Neural progenitor cell (in vitro differentiated cells): ENCODE data around the gene TPD52L2. TPM values are rescaled to one million over a fixed set of nuclear protein-coding genes. Genes with fewer than 3 reads are reported as not detected.

Experiments used
- DNase-seq: peaks from one replicate; pipeline ENCODE4 v3.0.0-alpha.2; 2016; ENCODE audit warnings: low spot score
- H2AFZ ChIP-seq: fragments of 200-600 bp; sonication (generic); replicated peaks from 2 replicates; pipeline ENCODE4 v1.6.1; 2016; ENCODE audit warnings: antibody characterized with exemption
- H3F3A ChIP-seq: fragments of 200-600 bp; sonication (generic); 2 replicates; pipeline ENCODE4 v1.6.1; 2016; ENCODE audit warnings: antibody characterized with exemption, low read depth
- H3K27ac ChIP-seq: fragments of 200-600 bp; sonication (generic); 2 replicates; pipeline ENCODE4 v1.5.1; 2016; ENCODE audit warnings: mild to moderate bottlenecking
- H3K27me3 ChIP-seq: fragments of 200-600 bp; sonication (generic); 2 replicates; pipeline ENCODE4 v1.6.1; 2016; ENCODE audit warnings: mild to moderate bottlenecking, moderate library complexity
- H3K36me3 ChIP-seq: fragments of 200-600 bp; sonication (generic); 2 replicates; pipeline ENCODE4 v1.5.1; 2016
- H3K4me1 ChIP-seq: fragments of 200-600 bp; sonication (generic); 2 replicates; pipeline ENCODE4 v1.6.1; 2016; ENCODE audit warnings: mixed run types
- H3K4me2 ChIP-seq: fragments of 200-600 bp; sonication (generic); 2 replicates; pipeline ENCODE4 v1.6.1; 2016
- H3K4me3 ChIP-seq: fragments of 200-600 bp; sonication (generic); 2 replicates; pipeline ENCODE4 v1.5.1; 2016
- H3K79me2 ChIP-seq: fragments of 200-600 bp; sonication (generic); 2 replicates; pipeline ENCODE4 v1.6.1; 2016; ENCODE audit warnings: low read depth
- H3K9ac ChIP-seq: fragments of 200-600 bp; sonication (generic); 2 replicates; pipeline ENCODE4 v1.6.1; 2016
- H3K9me3 ChIP-seq: fragments of 200-600 bp; sonication (generic); 2 replicates; pipeline ENCODE4 v1.5.1; 2016; ENCODE audit warnings: low read depth
- H4K20me1 ChIP-seq: fragments of 200-600 bp; sonication (generic); 2 replicates; pipeline ENCODE4 v1.6.1; 2016; ENCODE audit warnings: low read depth
- H3K27ac Mint-ChIP-seq: 3 replicates; pipeline ENCODE4 v1.8.0; 2021; ENCODE audit warnings: mixed read lengths
- H3K27me3 Mint-ChIP-seq: 2 replicates; pipeline ENCODE4 v1.8.0; 2022; ENCODE audit warnings: low read depth, mild to moderate bottlenecking, inconsistent platforms, moderate library complexity, mixed read lengths; ENCODE audit not compliant: insufficient read depth
- H3K36me3 Mint-ChIP-seq: 3 replicates; pipeline ENCODE4 v1.8.0; 2021; ENCODE audit warnings: mixed read lengths
- H3K4me1 Mint-ChIP-seq: 3 replicates; pipeline ENCODE4 v1.8.0; 2021; ENCODE audit warnings: mixed read lengths
- H3K4me3 Mint-ChIP-seq: 3 replicates; pipeline ENCODE4 v1.8.0; 2021; ENCODE audit warnings: mild to moderate bottlenecking, moderate library complexity, mixed read lengths
- H3K9me3 Mint-ChIP-seq: 3 replicates; pipeline ENCODE4 v1.8.0; 2020; ENCODE audit warnings: mixed read lengths
- EZH2 ChIP-seq: fragments of 200-600 bp; sonication (generic); IDR thresholded peaks from 2 replicates; pipeline ENCODE4 v1.6.1; 2017; ENCODE audit warnings: antibody characterized with exemption, mild to moderate bottlenecking, moderate library complexity
- EZH2phosphoT487 ChIP-seq: fragments of 200-600 bp; sonication (generic); IDR thresholded peaks from 2 replicates; pipeline ENCODE4 v1.6.1; 2017; ENCODE audit warnings: antibody characterized with exemption
- total RNA-seq: library from RNA; depleted of rRNA; stranded (reverse); fragments of >200 nt; gene quantifications from 2 replicates; pipeline ENCODE4 v1.2.3, GENCODE V29; 2015; ENCODE audit warnings: low replicate concordance
- TF ChIP-seq, protein P1 (sequence below): fragments of 200-600 bp; sonication (generic); IDR thresholded peaks from 2 replicates; pipeline ENCODE4 v1.5.1; 2017; ENCODE audit warnings: antibody characterized with exemption, mild to moderate bottlenecking

The TPD52L2 gene
- 66.6 and 80.1 TPM in 2 replicates for total RNA-seq

DNA sequence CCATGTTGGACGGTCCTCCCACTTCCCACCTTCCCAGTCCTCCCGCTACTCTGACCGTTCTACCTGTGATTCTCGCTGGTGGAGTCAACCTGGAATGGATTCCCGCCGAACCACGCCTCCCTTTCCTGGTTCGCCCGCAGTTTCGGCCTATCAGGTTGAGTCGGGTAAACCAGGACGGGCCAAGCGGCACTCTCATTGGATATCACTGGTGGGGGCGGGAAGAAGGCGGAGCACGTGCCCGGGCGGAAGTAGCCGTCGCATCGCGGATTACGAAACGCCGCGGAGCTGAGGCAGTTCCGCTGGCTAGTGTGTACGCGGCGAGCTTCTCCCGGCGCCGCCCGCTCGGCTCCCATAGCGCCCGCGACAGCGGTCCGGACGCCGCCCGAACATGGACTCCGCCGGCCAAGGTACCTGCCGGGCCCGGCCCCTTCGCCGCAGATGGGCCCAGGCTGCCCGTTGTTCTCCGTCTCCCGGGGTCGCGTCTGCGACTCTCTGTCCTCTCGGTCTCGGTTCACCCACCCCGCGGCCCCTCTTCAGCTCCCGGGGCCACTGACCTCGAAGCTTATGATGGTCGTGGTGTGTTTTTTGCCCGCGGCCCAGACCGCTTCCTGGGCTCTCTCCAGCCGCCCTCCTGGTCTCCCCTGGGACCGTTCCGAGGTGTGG lies at the start of gene TPD52L2:
TPD52L2 (plus strand) TSS at position 293 of the 663 bp plus-strand sequence; CDS start at position 389, 96 bp downstream.
- Histone ChIP-seq H3K79me2 (peaks cover 37% of the 10 kb centered on the region), H3K9me3 (no peaks in the 10 kb centered on the region), H3K9ac (peak within 1 kb of the TSS; percentile 80), H3K27me3 (no peaks in the 10 kb centered on the region), H3K4me3 (peak within 1 kb of the TSS; percentile 79), H2AFZ (peak within 1 kb of the TSS; percentile 64), H3K27ac (peak within 1 kb of the TSS; percentile 57), H3K36me3 (no peaks in the 10 kb centered on the region), H3K4me1 (peaks cover 6% of the 10 kb centered on the region), H3K4me2 (peak within 1 kb of the TSS; percentile 92), H4K20me1 (no peaks in the 10 kb centered on the region), H3F3A (peaks cover 17% of the 10 kb centered on the region)
- Mint-ChIP-seq H3K4me3 (peak within 1 kb of the TSS; percentile 98), H3K27me3 (no peaks in the 10 kb centered on the region), H3K9me3 (no peaks in the 10 kb centered on the region), H3K36me3 (peaks cover 12% of the 10 kb centered on the region), H3K27ac (peak within 1 kb of the TSS; percentile 76), H3K4me1 (peaks cover 14% of the 10 kb centered on the region)
- no peak for TF ChIP-seq EZH2phosphoT487
- TF ChIP-seq, protein P1, sequence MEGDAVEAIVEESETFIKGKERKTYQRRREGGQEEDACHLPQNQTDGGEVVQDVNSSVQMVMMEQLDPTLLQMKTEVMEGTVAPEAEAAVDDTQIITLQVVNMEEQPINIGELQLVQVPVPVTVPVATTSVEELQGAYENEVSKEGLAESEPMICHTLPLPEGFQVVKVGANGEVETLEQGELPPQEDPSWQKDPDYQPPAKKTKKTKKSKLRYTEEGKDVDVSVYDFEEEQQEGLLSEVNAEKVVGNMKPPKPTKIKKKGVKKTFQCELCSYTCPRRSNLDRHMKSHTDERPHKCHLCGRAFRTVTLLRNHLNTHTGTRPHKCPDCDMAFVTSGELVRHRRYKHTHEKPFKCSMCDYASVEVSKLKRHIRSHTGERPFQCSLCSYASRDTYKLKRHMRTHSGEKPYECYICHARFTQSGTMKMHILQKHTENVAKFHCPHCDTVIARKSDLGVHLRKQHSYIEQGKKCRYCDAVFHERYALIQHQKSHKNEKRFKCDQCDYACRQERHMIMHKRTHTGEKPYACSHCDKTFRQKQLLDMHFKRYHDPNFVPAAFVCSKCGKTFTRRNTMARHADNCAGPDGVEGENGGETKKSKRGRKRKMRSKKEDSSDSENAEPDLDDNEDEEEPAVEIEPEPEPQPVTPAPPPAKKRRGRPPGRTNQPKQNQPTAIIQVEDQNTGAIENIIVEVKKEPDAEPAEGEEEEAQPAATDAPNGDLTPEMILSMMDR = no peak
- no peak for TF ChIP-seq EZH2
- peak; percentile 99 for DNase-seq

DNA sequence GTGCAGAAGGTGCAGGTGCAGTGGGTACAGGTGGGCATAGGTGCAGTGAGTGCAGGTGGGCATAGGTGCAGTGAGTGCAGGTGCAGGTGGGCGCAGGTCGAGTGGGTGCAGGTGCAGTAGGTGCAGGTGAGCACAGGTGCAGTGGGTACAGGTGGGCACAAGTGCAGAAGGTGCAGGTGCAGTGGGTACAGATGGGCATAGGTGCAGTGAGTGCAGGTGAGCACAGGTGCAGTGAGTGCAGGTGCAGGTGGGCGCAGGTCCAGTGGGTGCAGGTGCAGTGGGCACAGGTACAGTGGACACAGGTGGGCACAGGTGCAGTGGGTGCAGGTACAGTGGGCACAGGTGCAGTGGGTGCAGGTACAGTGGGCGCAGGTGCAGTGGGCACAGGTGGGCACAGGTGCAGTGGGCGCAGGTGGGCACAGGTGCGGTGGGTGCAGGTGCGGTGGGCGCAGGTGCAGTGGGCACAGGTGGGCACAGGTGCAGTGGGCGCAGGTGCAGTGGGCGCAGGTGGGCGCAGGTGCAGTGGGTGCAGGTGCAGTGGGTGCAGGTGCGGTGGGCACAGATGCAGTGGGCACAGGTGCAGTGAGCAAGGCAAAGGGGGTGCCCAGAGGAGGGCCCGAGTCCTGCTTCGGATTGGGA lies 49.3 kb upstream of the TPD52L2 start:
- TF ChIP-seq, protein P1 = no peak
- TF ChIP-seq EZH2 = no peak
- TF ChIP-seq EZH2phosphoT487 = no peak
- H3K4me1 ChIP-seq = no peaks in the 10 kb centered on the region
- H3K4me2 ChIP-seq = no peak overlapping the region
- H3K9me3 ChIP-seq = no peaks in the 10 kb centered on the region
- Mint-ChIP-seq H3K36me3 (peaks cover 4% of the 10 kb centered on the region), H3K4me1 (peaks cover 26% of the 10 kb centered on the region), H3K27me3 (peaks cover 23% of the 10 kb centered on the region), H3K27ac (no peak overlapping the region), H3K4me3 (no peak overlapping the region), H3K9me3 (no peaks in the 10 kb centered on the region)
- H3K27ac ChIP-seq = no peak overlapping the region
- peaks cover 5% of the 10 kb centered on the region for H3F3A ChIP-seq
- no peak overlapping the region for H3K9ac ChIP-seq
- H3K4me3 ChIP-seq = no peak overlapping the region
- DNase-seq = no peak
- peaks cover 14% of the 10 kb centered on the region for H4K20me1 ChIP-seq
- H3K27me3 ChIP-seq = no peaks in the 10 kb centered on the region
- H2AFZ ChIP-seq = no peak overlapping the region
- H3K36me3 ChIP-seq = no peaks in the 10 kb centered on the region
- H3K79me2 ChIP-seq = peaks cover 8% of the 10 kb centered on the region

DNA sequence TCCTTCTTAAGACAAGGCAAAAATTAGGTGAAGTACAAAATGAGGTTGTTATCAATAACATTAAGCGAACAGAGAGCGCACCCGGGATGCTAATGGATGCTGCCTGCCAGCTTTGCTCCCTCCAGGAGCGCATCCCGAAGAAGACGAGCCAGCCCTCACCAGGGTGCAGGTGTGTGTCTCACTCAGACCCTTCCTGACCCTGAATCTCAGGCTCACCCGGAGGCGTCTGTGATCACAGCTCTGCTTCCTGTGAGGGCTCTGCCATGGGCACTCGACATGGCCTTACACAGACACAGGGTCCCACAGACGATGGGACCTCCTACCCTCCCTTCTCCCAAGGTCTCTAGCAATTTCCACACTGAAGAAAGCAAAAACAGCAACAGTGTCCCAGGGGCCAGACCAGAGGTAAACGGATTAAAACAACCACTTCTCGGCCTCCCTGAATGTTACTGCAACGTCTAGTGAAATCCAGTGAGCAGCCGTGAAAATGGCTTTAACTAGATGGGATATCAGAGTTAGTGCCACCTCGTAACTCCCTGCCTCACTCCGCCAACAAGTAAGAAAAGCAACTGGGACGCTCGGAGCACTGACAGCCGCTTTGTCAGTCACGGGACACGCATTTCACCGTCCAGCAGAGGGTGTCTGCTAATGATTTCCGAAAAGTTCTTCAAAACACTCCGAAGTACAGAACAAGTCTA lies 45.7 kb upstream of the TPD52L2 start:
- no peak overlapping the region for H2AFZ ChIP-seq
- H3K4me3 ChIP-seq = no peak overlapping the region
- Mint-ChIP-seq H3K36me3 (peaks cover 7% of the 10 kb centered on the region), H3K4me1 (peaks cover 23% of the 10 kb centered on the region), H3K27me3 (peaks cover 18% of the 10 kb centered on the region), H3K27ac (no peak overlapping the region), H3K9me3 (no peaks in the 10 kb centered on the region), H3K4me3 (no peak overlapping the region)
- H4K20me1 ChIP-seq = peaks cover 22% of the 10 kb centered on the region
- H3K27me3 ChIP-seq = no peaks in the 10 kb centered on the region
- H3K4me2 ChIP-seq = no peak overlapping the region
- H3K9me3 ChIP-seq = no peaks in the 10 kb centered on the region
- peaks cover 13% of the 10 kb centered on the region for H3F3A ChIP-seq
- no peak for DNase-seq
- H3K9ac ChIP-seq = no peak overlapping the region
- H3K27ac ChIP-seq = no peak overlapping the region
- H3K4me1 ChIP-seq = no peaks in the 10 kb centered on the region
- no peaks in the 10 kb centered on the region for H3K36me3 ChIP-seq
- TF ChIP-seq, protein P1 = peak; percentile 41
- TF ChIP-seq EZH2phosphoT487 (no peak), EZH2 (no peak)
- H3K79me2 ChIP-seq = peaks cover 4% of the 10 kb centered on the region
